HepG2 (cell line): ENCODE results near the gene MNAT1. TPM values are rescaled to one million over a fixed set of nuclear protein-coding genes. Genes with fewer than 3 reads are reported as not detected.

Experiments used
- E2F5 ChIP-seq: sonication (generic); formaldehyde crosslinking; conservative IDR thresholded peaks from 2 replicates; pipeline ENCODE4 v1.4.0; 2020; ENCODE audit warnings: missing genetic modification reagents
- JUND ChIP-seq: sonication (generic); formaldehyde crosslinking; IDR thresholded peaks from 2 replicates; pipeline ENCODE4 v1.8.0; 2022; ENCODE audit warnings: mild to moderate bottlenecking, missing genetic modification reagents
- MEF2D ChIP-seq: sonication (generic); formaldehyde crosslinking; IDR thresholded peaks from 2 replicates; pipeline ENCODE4 v1.5.1; 2020; ENCODE audit warnings: mild to moderate bottlenecking, missing genetic modification reagents
- ZBTB40 ChIP-seq, 2 experiments: fragments of 450-650 bp in 1 of 2; sonication (generic) in 1 of 2; formaldehyde crosslinking in 1 of 2; IDR thresholded peaks; 2 replicates each; pipeline versions ENCODE4 v1.6.1 to v1.8.0; 2016 to 2022; ENCODE audit warnings: antibody characterized with exemption in 1 of 2, mild to moderate bottlenecking in 1 of 2, missing genetic modification reagents in 1 of 2
- ZHX2 ChIP-seq, 2 experiments: sonication (generic) in 1 of 2; formaldehyde crosslinking in 1 of 2; IDR thresholded peaks; 2 replicates each; pipeline versions ENCODE4 v1.6.1 to v1.9.0; 2014 to 2022; ENCODE audit warnings: antibody characterized with exemption in 1 of 2, borderline replicate concordance in 1 of 2, inconsistent platforms in 1 of 2, low read depth in 1 of 2, missing genetic modification reagents in 1 of 2
- ZNF136 ChIP-seq: sonication (generic); formaldehyde crosslinking; IDR thresholded peaks from 2 replicates; pipeline ENCODE4 v1.8.1; 2022; ENCODE audit warnings: low read depth, mild to moderate bottlenecking, moderate library complexity, missing genetic modification reagents
- ZNF550 ChIP-seq: sonication (generic); formaldehyde crosslinking; IDR thresholded peaks from 2 replicates; pipeline ENCODE4 v1.4.0; 2020; ENCODE audit warnings: mild to moderate bottlenecking, missing genetic modification reagents, borderline replicate concordance
- ZNF713 ChIP-seq: sonication (generic); formaldehyde crosslinking; IDR thresholded peaks from 2 replicates; pipeline ENCODE4 v1.4.0; 2020; ENCODE audit warnings: mild to moderate bottlenecking, missing genetic modification reagents
- ZSCAN21 ChIP-seq: sonication (generic); formaldehyde crosslinking; IDR thresholded peaks from 2 replicates; pipeline ENCODE4 v1.8.0; 2022; ENCODE audit warnings: mild to moderate bottlenecking, missing genetic modification reagents, moderate library complexity, borderline replicate concordance
- polyA plus RNA-seq, 8 experiments: library from polyadenylated mRNA; depleted of rRNA in 3 of 8; stranded (reverse) in 7 of 8; unstranded in 1 of 8; fragments of >200 nt; fragmentation: Illumina TruSeq in 4 of 8; extraction: Trizol in 4 of 8; gene quantifications; 2 replicates each; pipeline versions ENCODE4 v1.2.1 to v1.2.3, GENCODE V29; 2011 to 2016; ENCODE audit warnings: low read depth in 4 of 8, missing spikeins in 1 of 8, mixed read lengths in 1 of 8; ENCODE audit not compliant: insufficient read depth in 1 of 8
- total RNA-seq, 5 experiments: library from RNA; depleted of rRNA; stranded (reverse); fragments of >200 nt; fragmentation: Illumina TruSeq; extraction: Trizol; gene quantifications; 2 replicates each; pipeline ENCODE4 v1.2.3, GENCODE V29; 2016; ENCODE audit warnings: low read depth in 1 of 5

Gene MNAT1
- total and polyA plus RNA-seq, 2 of the 13 experiments (the other 11 are each of a cell fraction or from before 2014, with no cell fraction given) = 49.2 to 94.8 TPM

- no peak for TF ChIP-seq ZBTB40 (IDR thresholded peaks at IDR 0.05)
- TF ChIP-seq ZBTB40 (CRISPR knock-in tag; IDR thresholded peaks at IDR 0.05) = no peak
- TF ChIP-seq ZNF550 (CRISPR knock-in tag) = no peak
- TF ChIP-seq ZNF136 (CRISPR knock-in tag) = no peak
- TF ChIP-seq E2F5 (CRISPR knock-in tag) = no peak
- TF ChIP-seq ZSCAN21 (CRISPR knock-in tag) = no peak
- no peak for TF ChIP-seq JUND
- TF ChIP-seq ZNF713 (CRISPR knock-in tag) = no peak
- no peak for TF ChIP-seq ZHX2 (IDR thresholded peaks at IDR 0.05; ENCODE audit: low read depth)
- no peak for TF ChIP-seq ZHX2 (CRISPR knock-in tag; IDR thresholded peaks at IDR 0.05; ENCODE audit: borderline replicate concordance)
- TF ChIP-seq MEF2D = no peak
Observed at GRCh38 chr14:60723116-60723906, 11.2 kb upstream of the MNAT1 start (continued).
